ENCODE results near the gene MEP1A.

MEP1A gene

DNA sequence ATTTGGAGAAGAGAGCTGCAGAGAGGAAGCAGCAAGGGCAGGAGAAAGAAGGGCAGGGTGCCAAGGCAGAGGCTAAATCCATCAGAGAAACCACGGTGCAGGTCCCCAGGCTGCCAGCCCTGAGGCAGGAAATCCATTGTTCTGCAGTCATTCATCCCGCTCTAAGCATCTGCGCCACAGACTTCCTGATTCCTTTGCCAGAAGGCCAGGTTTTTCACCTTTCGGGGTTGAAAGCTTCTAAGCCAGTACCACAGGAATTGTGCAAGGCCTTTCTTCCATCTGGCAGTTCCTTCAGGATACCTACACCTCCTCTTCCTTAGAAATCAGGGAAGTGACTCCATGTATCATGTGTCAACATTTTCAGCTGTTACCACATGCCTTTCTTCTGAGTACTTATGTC, 82.9 kb downstream of the MEP1A start:
- no peaks in the 10 kb centered on the region for H4K20me1 ChIP-seq (ENCODE audit: low read depth, low read length)
- no peaks in the 10 kb centered on the region for H3K9me2 ChIP-seq (replicated peaks; ENCODE audit: insufficient read depth, low read length)
- no peaks in the 10 kb centered on the region for H3F3A ChIP-seq (ENCODE audit: insufficient read depth)
- no peak for TF ChIP-seq EZH2phosphoT487 (conservative IDR thresholded peaks at IDR 0.05; ENCODE audit: low read length)
- TF ChIP-seq CTCF (IDR thresholded peaks at IDR 0.05; ENCODE audit: insufficient read depth, low read length, poor library complexity, severe bottlenecking): no peak
- no peak overlapping the region for H3K4me2 ChIP-seq (ENCODE audit: low read depth, low read length, poor library complexity, severe bottlenecking)
- H3K36me3 ChIP-seq (ENCODE audit: low read length): no peaks in the 10 kb centered on the region
- H3K9me3 ChIP-seq (ENCODE audit: insufficient read depth, low read length): no peaks in the 10 kb centered on the region
- H3K79me2 ChIP-seq (ENCODE audit: insufficient read depth, low read length): no peaks in the 10 kb centered on the region
- no peak overlapping the region for H2AFZ ChIP-seq (ENCODE audit: low read depth, low read length, severe bottlenecking)
- 0 out of 2 replicates have a peak, but pooled peaks cover 3% of the 10 kb centered on the region for H3K27me3 ChIP-seq (ENCODE audit: low read length)
- H3K9ac ChIP-seq (ENCODE audit: low read length): no peak overlapping the region
- H3K27ac ChIP-seq (ENCODE audit: low read depth, low read length): no peak overlapping the region
- no peak overlapping the region for H3K4me3 ChIP-seq (ENCODE audit: insufficient read depth, low read length, poor library complexity, severe bottlenecking)

DNA sequence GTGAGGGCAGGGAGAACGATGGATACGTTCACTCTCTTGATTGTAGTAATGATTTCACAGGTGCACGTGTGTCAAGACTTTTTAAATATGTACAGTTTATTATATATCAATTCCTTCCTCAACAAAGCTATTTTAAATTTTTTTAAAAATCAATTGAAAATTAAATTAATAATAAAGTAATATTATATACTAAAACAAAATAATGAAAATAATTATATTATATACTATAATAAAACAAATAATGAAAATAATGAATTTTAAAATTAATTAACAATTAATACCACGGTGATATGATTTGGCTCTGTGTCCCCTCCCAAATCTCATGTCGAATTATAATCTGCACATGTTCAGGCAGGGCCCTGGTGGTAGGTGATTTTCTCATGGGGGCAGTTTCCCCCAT, 85.8 kb downstream of the MEP1A start:
- H3F3A ChIP-seq (ENCODE audit: insufficient read depth): no peaks in the 10 kb centered on the region
- H3K9me3 ChIP-seq (ENCODE audit: insufficient read depth, low read length): no peaks in the 10 kb centered on the region
- no peaks in the 10 kb centered on the region for H3K79me2 ChIP-seq (ENCODE audit: insufficient read depth, low read length)
- no peaks in the 10 kb centered on the region for H3K9me2 ChIP-seq (replicated peaks; ENCODE audit: insufficient read depth, low read length)
- H3K9ac ChIP-seq (ENCODE audit: low read length): no peak overlapping the region
- TF ChIP-seq EZH2phosphoT487 (conservative IDR thresholded peaks at IDR 0.05; ENCODE audit: low read length) (no peak), CTCF (IDR thresholded peaks at IDR 0.05; ENCODE audit: insufficient read depth, low read length, poor library complexity, severe bottlenecking) (no peak)
- H4K20me1 ChIP-seq (ENCODE audit: low read depth, low read length): no peaks in the 10 kb centered on the region
- H3K27ac ChIP-seq (ENCODE audit: low read depth, low read length): no peak overlapping the region
- H3K27me3 ChIP-seq (ENCODE audit: low read length): 0 out of 2 replicates have a peak, but pooled peaks cover 3% of the 10 kb centered on the region
- H3K4me2 ChIP-seq (ENCODE audit: low read depth, low read length, poor library complexity, severe bottlenecking): no peak overlapping the region
- no peaks in the 10 kb centered on the region for H3K36me3 ChIP-seq (ENCODE audit: low read length)
- no peak overlapping the region for H3K4me3 ChIP-seq (ENCODE audit: insufficient read depth, low read length, poor library complexity, severe bottlenecking)
- H2AFZ ChIP-seq (ENCODE audit: low read depth, low read length, severe bottlenecking): no peak overlapping the region

DNA sequence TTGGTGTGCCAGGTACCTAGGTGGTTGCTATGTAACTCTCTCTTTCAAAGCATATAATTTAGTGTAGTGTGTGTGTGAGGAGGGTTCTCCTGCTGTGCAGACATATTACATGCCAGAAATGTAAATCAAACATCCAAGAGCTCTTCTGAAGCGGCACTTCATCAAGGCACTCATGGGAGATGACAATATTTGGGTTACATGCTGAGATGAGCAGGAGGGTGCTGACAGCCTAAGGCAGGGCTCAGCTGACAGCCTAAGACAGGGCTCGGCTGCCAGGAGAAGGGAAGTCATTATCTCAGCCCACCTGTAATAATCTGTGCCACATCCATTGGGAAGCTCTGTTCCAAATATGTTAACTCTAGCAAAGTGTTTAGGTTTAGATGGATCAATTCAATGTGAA, 89.5 kb downstream of the MEP1A start:
- Histone ChIP-seq H3K9me2 (replicated peaks; ENCODE audit: insufficient read depth, low read length) (no peaks in the 10 kb centered on the region), H3K27me3 (ENCODE audit: low read length) (0 out of 2 replicates have a peak, but pooled peaks cover 3% of the 10 kb centered on the region), H3F3A (ENCODE audit: insufficient read depth) (no peaks in the 10 kb centered on the region), H3K9me3 (ENCODE audit: insufficient read depth, low read length) (no peaks in the 10 kb centered on the region), H3K9ac (ENCODE audit: low read length) (no peak overlapping the region), H3K36me3 (ENCODE audit: low read length) (no peaks in the 10 kb centered on the region), H3K79me2 (ENCODE audit: insufficient read depth, low read length) (no peaks in the 10 kb centered on the region), H3K4me3 (ENCODE audit: insufficient read depth, low read length, poor library complexity, severe bottlenecking) (no peak overlapping the region), H3K4me2 (ENCODE audit: low read depth, low read length, poor library complexity, severe bottlenecking) (no peak overlapping the region), H2AFZ (ENCODE audit: low read depth, low read length, severe bottlenecking) (no peak overlapping the region), H3K27ac (ENCODE audit: low read depth, low read length) (no peak overlapping the region), H4K20me1 (ENCODE audit: low read depth, low read length) (no peaks in the 10 kb centered on the region)
- no peak for TF ChIP-seq EZH2phosphoT487 (conservative IDR thresholded peaks at IDR 0.05; ENCODE audit: low read length)
- TF ChIP-seq CTCF (IDR thresholded peaks at IDR 0.05; ENCODE audit: insufficient read depth, low read length, poor library complexity, severe bottlenecking): no peak
